ENCODE data around the gene AUP1. TPM values are rescaled to one million over a fixed set of nuclear protein-coding genes. Genes with fewer than 3 reads are reported as not detected.

Gene AUP1
- total RNA-seq, 1 experiment from 2014 or later = 91.5 TPM

DNA sequence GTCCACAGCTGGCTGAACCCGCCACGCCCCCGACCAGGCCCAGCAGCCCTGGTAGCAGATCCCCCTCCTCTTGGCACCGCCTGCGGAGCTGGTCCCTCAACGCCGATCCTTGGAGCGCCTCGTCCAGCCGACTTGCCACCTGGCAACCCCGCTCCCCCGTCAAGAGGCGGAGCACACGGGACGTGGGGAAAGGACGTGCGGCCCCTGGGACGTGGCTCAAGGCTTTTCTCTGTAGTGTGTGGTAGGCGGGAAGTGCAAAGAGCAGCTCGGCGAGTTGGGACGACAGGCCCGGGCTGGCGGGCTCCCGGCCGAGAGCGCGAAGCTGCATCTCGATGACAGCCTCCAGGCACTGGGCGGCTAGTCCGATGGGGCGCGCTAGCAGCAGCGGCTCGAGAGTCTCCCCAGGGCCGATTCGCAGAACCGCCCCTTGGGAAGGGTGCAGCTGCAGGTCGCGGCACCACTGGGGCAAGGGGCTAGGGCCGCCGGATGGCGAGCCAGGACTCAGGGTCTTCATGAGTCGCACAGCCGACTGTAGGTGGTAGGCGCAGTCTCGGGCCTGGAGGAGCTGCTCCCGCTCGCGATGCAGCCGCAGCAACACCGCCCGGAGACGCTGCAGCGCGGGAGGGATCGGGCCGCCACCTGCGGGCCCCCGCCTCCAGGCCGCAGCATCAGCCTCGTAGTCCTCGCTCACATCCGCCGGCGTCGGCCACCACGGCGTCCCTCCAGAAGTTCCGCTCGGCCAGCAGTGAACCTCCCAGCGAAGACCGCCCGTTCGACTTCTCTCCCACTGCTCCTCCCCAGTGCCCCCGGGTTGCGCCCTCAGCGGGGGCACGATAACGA is 47.3 kb downstream of the AUP1 start:
- Histone ChIP-seq H3K27ac (ENCODE audit: insufficient read length, low read depth, low read length) (no peak overlapping the region), H3K4me2 (ENCODE audit: insufficient read depth, insufficient read length, low read length) (peak overlapping the region; percentile 81), H3K18ac (ENCODE audit: insufficient read length, low read depth, low read length) (peak overlapping the region; percentile 78), H3K14ac (ENCODE audit: insufficient read depth, low read length) (peak overlapping the region; percentile 87), H2AK5ac (ENCODE audit: insufficient read length, low read length) (no peak overlapping the region), H3T11ph (ENCODE audit: low read length) (no peak overlapping the region), H4K5ac (ENCODE audit: insufficient read length, low read depth, low read length) (no peak overlapping the region), H4K8ac (replicated peaks; ENCODE audit: insufficient read length, low read depth, low read length) (no peak overlapping the region), H4K20me1 (ENCODE audit: control insufficient read depth, insufficient read depth, insufficient read length) (no peaks in the 10 kb centered on the region), H2BK12ac (ENCODE audit: insufficient read length, low read depth, low read length) (no peak overlapping the region), H2BK5ac (ENCODE audit: insufficient read length, low read length) (no peak overlapping the region), H3K9ac (ENCODE audit: extremely low read depth, insufficient read length, low read length) (peak overlapping the region; percentile 41), H3K79me2 (ENCODE audit: insufficient read depth, low read length) (no peaks in the 10 kb centered on the region), H3K27me3 (ENCODE audit: insufficient read depth, low read length) (no peaks in the 10 kb centered on the region), H3K23me2 (ENCODE audit: insufficient read length, low read depth, low read length, poor library complexity, severe bottlenecking) (peaks cover 8% of the 10 kb centered on the region), H3K79me1 (ENCODE audit: insufficient read depth, low read depth, low read length, poor library complexity, severe bottlenecking) (no peaks in the 10 kb centered on the region), H2BK20ac (ENCODE audit: low read depth, low read length, poor library complexity, severe bottlenecking) (no peak overlapping the region), H2BK15ac (ENCODE audit: low read depth, low read length) (no peak overlapping the region), H3K4ac (ENCODE audit: low read depth, low read length) (no peak overlapping the region), H3K56ac (ENCODE audit: insufficient read length, low read depth, low read length) (no peak overlapping the region), H2AFZ (ENCODE audit: low read length) (no peak overlapping the region), H2BK120ac (ENCODE audit: low read depth, low read length, poor library complexity, severe bottlenecking) (no peak overlapping the region), H3K4me1 (ENCODE audit: insufficient read depth, low read length) (no peaks in the 10 kb centered on the region), H4K91ac (ENCODE audit: insufficient read length, low read depth, low read length) (no peak overlapping the region), H3K9me3 (ENCODE audit: control insufficient read depth, low read depth, low read length) (no peaks in the 10 kb centered on the region), H3K23ac (ENCODE audit: insufficient read length, low read depth, low read length) (no peak overlapping the region)
- DNase-seq = no peak
- TF ChIP-seq, protein P1, sequence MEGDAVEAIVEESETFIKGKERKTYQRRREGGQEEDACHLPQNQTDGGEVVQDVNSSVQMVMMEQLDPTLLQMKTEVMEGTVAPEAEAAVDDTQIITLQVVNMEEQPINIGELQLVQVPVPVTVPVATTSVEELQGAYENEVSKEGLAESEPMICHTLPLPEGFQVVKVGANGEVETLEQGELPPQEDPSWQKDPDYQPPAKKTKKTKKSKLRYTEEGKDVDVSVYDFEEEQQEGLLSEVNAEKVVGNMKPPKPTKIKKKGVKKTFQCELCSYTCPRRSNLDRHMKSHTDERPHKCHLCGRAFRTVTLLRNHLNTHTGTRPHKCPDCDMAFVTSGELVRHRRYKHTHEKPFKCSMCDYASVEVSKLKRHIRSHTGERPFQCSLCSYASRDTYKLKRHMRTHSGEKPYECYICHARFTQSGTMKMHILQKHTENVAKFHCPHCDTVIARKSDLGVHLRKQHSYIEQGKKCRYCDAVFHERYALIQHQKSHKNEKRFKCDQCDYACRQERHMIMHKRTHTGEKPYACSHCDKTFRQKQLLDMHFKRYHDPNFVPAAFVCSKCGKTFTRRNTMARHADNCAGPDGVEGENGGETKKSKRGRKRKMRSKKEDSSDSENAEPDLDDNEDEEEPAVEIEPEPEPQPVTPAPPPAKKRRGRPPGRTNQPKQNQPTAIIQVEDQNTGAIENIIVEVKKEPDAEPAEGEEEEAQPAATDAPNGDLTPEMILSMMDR (conservative IDR thresholded peaks at IDR 0.05) = no peak
- peaks cover 7 to 44% (median 41%) of the 10 kb centered on the region in 3 experiments for H3K36me3 Mint-ChIP-seq (ENCODE audit: insufficient read depth in 1 of 3, low read depth in 3 of 3)
- peaks cover 9 to 13% of the 10 kb centered on the region in 2 experiments for H3K4me1 Mint-ChIP-seq
- no CpG with 5 or more reads among the region's 80 CpGs for WGBS (ENCODE audit: extremely low coverage, insufficient read length, low lambda C conversion rate)
- peak overlapping the region; percentile 100 for H3K4me3 Mint-ChIP-seq
- H3K9me3 Mint-ChIP-seq = no peaks in the 10 kb centered on the region
- H3K27me3 Mint-ChIP-seq (ENCODE audit: low read depth) = no peaks in the 10 kb centered on the region
- H3K27ac Mint-ChIP-seq = peak overlapping the region; percentile 99 to 100 (median 99); a peak in 6 of 7 replicates

All from H9 (cell line).